Osteoblast (primary cell): Measurements from ENCODE around the gene RCSD1. TPM values are rescaled to one million over a fixed set of nuclear protein-coding genes. Genes with fewer than 3 reads are reported as not detected.

ENCODE experiments used
- DNase-seq: peaks from one replicate; pipeline ENCODE4 v3.0.0; 2011; ENCODE audit warnings: low spot score, mixed read lengths; ENCODE audit not compliant: insufficient read length; ENCODE audit errors: missing footprints
- H2AFZ ChIP-seq: 2 replicates; pipeline ENCODE4 v1.6.0; 2011; ENCODE audit warnings: mild to moderate bottlenecking, low read length
- H3K27ac ChIP-seq: 2 replicates; pipeline ENCODE4 v1.5.1; 2011; ENCODE audit warnings: mild to moderate bottlenecking, low read depth, low read length, moderate library complexity
- H3K27me3 ChIP-seq: 2 replicates; pipeline ENCODE4 v1.6.0; 2012; ENCODE audit warnings: mild to moderate bottlenecking, control low read depth, inconsistent platforms, low read length, moderate library complexity; ENCODE audit not compliant: insufficient read depth
- H3K36me3 ChIP-seq: 2 replicates; pipeline ENCODE4 v1.5.1; 2011; ENCODE audit warnings: mild to moderate bottlenecking, low read length, control low read depth, moderate library complexity; ENCODE audit not compliant: insufficient read depth
- H3K4me1 ChIP-seq: 2 replicates; pipeline ENCODE4 v1.5.1; 2011; ENCODE audit warnings: mild to moderate bottlenecking, low read length, control low read depth, moderate library complexity; ENCODE audit not compliant: insufficient read depth
- H3K4me2 ChIP-seq: 2 replicates; pipeline ENCODE4 v1.6.0; 2011; ENCODE audit warnings: mild to moderate bottlenecking, low read length; ENCODE audit not compliant: insufficient read depth
- H3K4me3 ChIP-seq: fragments of 200-600 bp; sonication (generic); 3 replicates; pipeline ENCODE4 v1.5.1; 2012; ENCODE audit warnings: mild to moderate bottlenecking, low read length, inconsistent platforms; ENCODE audit not compliant: insufficient read depth
- H3K79me2 ChIP-seq: 2 replicates; pipeline ENCODE4 v1.6.0; 2012; ENCODE audit warnings: mild to moderate bottlenecking, low read length, control low read depth, inconsistent platforms; ENCODE audit not compliant: insufficient read depth
- H3K9me3 ChIP-seq: 2 replicates; pipeline ENCODE4 v1.5.1; 2011; ENCODE audit warnings: low read depth, low read length, control low read depth
- H4K20me1 ChIP-seq: 2 replicates; pipeline ENCODE4 v1.6.0; 2012; ENCODE audit warnings: mild to moderate bottlenecking, low read length, control low read depth; ENCODE audit not compliant: insufficient read depth
- total RNA-seq: library from RNA; depleted of rRNA; stranded (reverse); fragments of >200 nt; gene quantifications from 2 replicates; pipeline ENCODE4 v1.2.3, GENCODE V29; 2012
- TF ChIP-seq, protein P1 (sequence below): IDR thresholded peaks from 2 replicates; pipeline ENCODE4 v1.5.1; 2011; ENCODE audit warnings: mild to moderate bottlenecking, low read depth, low read length, moderate library complexity; ENCODE audit errors: extremely low read depth

The RCSD1 gene
- total RNA-seq, 1 donor = under 0.01 TPM

DNA sequence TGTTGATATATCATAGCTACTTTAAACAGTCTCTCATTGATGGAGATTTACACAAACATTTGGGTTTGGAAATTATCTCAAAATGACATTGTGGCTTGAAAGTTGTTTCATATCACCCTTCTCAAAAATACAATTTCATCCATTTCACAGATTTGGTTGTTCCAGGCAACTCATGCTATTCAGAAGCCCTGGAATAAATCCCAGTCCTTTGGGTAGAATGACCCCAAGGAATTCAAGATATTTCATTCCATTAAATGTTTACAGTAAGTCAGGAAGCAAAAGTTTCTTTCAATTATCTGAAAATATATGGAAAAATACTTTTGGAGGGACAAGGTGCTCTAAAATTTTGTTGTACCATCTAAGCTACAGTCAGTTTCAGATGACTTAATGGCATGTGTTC is 118.9 kb downstream of the RCSD1 start:
- Histone ChIP-seq H3K9me3 (no peaks in the 10 kb centered on the region), H4K20me1 (peaks cover 38% of the 10 kb centered on the region), H3K36me3 (no peaks in the 10 kb centered on the region), H3K27me3 (no peaks in the 10 kb centered on the region), H2AFZ (no peak overlapping the region), H3K27ac (no peak overlapping the region), H3K4me3 (no peak overlapping the region), H3K4me1 (peaks cover 65% of the 10 kb centered on the region), H3K79me2 (peaks cover 94% of the 10 kb centered on the region), H3K4me2 (peak overlapping the region; percentile 15)
- DNase-seq = no peak
- TF ChIP-seq, protein P1, sequence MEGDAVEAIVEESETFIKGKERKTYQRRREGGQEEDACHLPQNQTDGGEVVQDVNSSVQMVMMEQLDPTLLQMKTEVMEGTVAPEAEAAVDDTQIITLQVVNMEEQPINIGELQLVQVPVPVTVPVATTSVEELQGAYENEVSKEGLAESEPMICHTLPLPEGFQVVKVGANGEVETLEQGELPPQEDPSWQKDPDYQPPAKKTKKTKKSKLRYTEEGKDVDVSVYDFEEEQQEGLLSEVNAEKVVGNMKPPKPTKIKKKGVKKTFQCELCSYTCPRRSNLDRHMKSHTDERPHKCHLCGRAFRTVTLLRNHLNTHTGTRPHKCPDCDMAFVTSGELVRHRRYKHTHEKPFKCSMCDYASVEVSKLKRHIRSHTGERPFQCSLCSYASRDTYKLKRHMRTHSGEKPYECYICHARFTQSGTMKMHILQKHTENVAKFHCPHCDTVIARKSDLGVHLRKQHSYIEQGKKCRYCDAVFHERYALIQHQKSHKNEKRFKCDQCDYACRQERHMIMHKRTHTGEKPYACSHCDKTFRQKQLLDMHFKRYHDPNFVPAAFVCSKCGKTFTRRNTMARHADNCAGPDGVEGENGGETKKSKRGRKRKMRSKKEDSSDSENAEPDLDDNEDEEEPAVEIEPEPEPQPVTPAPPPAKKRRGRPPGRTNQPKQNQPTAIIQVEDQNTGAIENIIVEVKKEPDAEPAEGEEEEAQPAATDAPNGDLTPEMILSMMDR = no peak

GRCh38 chr1:167749741-167750140 is 119.7 kb downstream of the RCSD1 start:
- H3K4me3 ChIP-seq = no peak overlapping the region
- H3K4me1 ChIP-seq = peaks cover 64% of the 10 kb centered on the region
- H3K36me3 ChIP-seq = no peaks in the 10 kb centered on the region
- no peaks in the 10 kb centered on the region for H3K27me3 ChIP-seq
- H2AFZ ChIP-seq = no peak overlapping the region
- peak; percentile 34 for DNase-seq
- peaks cover 42% of the 10 kb centered on the region for H4K20me1 ChIP-seq
- no peak overlapping the region for H3K27ac ChIP-seq
- no peak overlapping the region for H3K4me2 ChIP-seq
- H3K9me3 ChIP-seq = no peaks in the 10 kb centered on the region
- TF ChIP-seq, protein P1 = no peak
- H3K79me2 ChIP-seq = peaks cover 94% of the 10 kb centered on the region

DNA sequence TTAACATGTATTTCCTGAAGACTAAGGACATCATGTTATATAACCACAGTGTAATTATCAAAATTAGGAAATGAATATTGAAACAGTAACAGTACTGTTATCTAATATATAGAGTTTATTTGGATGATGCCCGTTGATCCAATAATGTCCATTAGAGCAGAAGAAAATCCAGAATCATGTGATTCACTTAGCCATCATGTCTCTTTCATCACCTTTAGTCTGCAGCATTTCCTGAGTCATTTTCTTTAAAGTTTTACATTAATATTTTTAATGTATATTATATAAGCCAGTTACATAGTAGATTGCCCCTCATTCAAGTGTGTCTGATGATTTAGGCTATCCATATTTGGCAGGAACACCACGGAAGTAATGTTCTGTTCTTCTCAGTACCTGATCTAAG is 120.6 kb downstream of the RCSD1 start:
- no peak for DNase-seq
- peaks cover 36% of the 10 kb centered on the region for H4K20me1 ChIP-seq
- no peak overlapping the region for H3K27ac ChIP-seq
- no peak overlapping the region for H2AFZ ChIP-seq
- TF ChIP-seq, protein P1 = no peak
- H3K36me3 ChIP-seq = no peaks in the 10 kb centered on the region
- no peak overlapping the region for H3K4me2 ChIP-seq
- no peaks in the 10 kb centered on the region for H3K9me3 ChIP-seq
- H3K27me3 ChIP-seq = no peaks in the 10 kb centered on the region
- peaks cover 61% of the 10 kb centered on the region for H3K4me1 ChIP-seq
- H3K79me2 ChIP-seq = peaks cover 93% of the 10 kb centered on the region
- no peak overlapping the region for H3K4me3 ChIP-seq

GRCh38 chr1:167751676-167752075 is 121.6 kb downstream of the RCSD1 start:
- DNase-seq = no peak
- TF ChIP-seq, protein P1 = no peak
- no peaks in the 10 kb centered on the region for H3K27me3 ChIP-seq
- H3K27ac ChIP-seq = peak overlapping the region; percentile 57
- H3K79me2 ChIP-seq = peaks cover 93% of the 10 kb centered on the region
- H3K4me1 ChIP-seq = peaks cover 53% of the 10 kb centered on the region
- no peak overlapping the region for H2AFZ ChIP-seq
- H3K9me3 ChIP-seq = no peaks in the 10 kb centered on the region
- no peaks in the 10 kb centered on the region for H3K36me3 ChIP-seq
- H3K4me3 ChIP-seq = no peak overlapping the region
- H4K20me1 ChIP-seq = peaks cover 38% of the 10 kb centered on the region
- H3K4me2 ChIP-seq = peak overlapping the region; percentile 76
